K562 (cell line): ENCODE measurements around the gene ZNF23. TPM values are rescaled to one million over a fixed set of nuclear protein-coding genes. Genes with fewer than 3 reads are reported as not detected.

Experiments used
- ADNP ChIP-seq: fragments of 200-800 bp; sonication (Bioruptor generic); IDR thresholded peaks from 2 replicates; pipeline ENCODE4 v1.6.1; 2016; ENCODE audit warnings: missing genetic modification characterization, missing compliant biosample characterization
- DIDO1 ChIP-seq: fragments of 450-650 bp; IDR thresholded peaks from 2 replicates; pipeline ENCODE4 v1.6.1; 2016; ENCODE audit warnings: low read depth, missing biosample characterization, missing genetic modification characterization
- IRF1 ChIP-seq: sonication (generic); formaldehyde crosslinking; IDR thresholded peaks from 2 replicates; pipeline ENCODE4 v1.8.0; 2022; ENCODE audit warnings: missing genetic modification reagents, mild to moderate bottlenecking, borderline replicate concordance
- KDM5B ChIP-seq: fragments of 200-600 bp; sonication (generic); IDR thresholded peaks from 2 replicates; pipeline ENCODE4 v1.6.1; 2012; ENCODE audit warnings: low read depth, mild to moderate bottlenecking, moderate library complexity, low read length, control low read depth, inconsistent platforms; ENCODE audit not compliant: insufficient replicate concordance
- MCM7 ChIP-seq, 2 experiments: fragments of 450-650 bp; IDR thresholded peaks; 2 replicates each; pipeline ENCODE4 v1.6.1; 2016 to 2018
- MED1 ChIP-seq: sonication (generic); formaldehyde crosslinking; IDR thresholded peaks from 2 replicates; pipeline ENCODE4 v1.8.1; 2023; ENCODE audit warnings: missing genetic modification reagents, borderline replicate concordance
- NCOA1 ChIP-seq: fragments of 450-650 bp; IDR thresholded peaks from 2 replicates; pipeline ENCODE4 v1.6.1; 2016; ENCODE audit warnings: low read depth
- RERE ChIP-seq: sonication (generic); formaldehyde crosslinking; IDR thresholded peaks from 2 replicates; pipeline ENCODE4 v1.8.0; 2023; ENCODE audit warnings: missing genetic modification reagents, mild to moderate bottlenecking, borderline replicate concordance
- SMARCC2 ChIP-seq: fragments of 450-650 bp; IDR thresholded peaks from 2 replicates; pipeline ENCODE4 v1.6.1; 2017; ENCODE audit warnings: antibody characterized with exemption, moderate library complexity, mild to moderate bottlenecking, low read depth
- STAG1 ChIP-seq: sonication (generic); formaldehyde crosslinking; IDR thresholded peaks from 2 replicates; pipeline ENCODE4 v1.5.0; 2020; ENCODE audit warnings: missing genetic modification reagents, borderline replicate concordance
- STAT6 ChIP-seq: sonication (generic); formaldehyde crosslinking; IDR thresholded peaks from 2 replicates; pipeline ENCODE4 v1.8.1; 2023; ENCODE audit warnings: mild to moderate bottlenecking, missing genetic modification reagents
- ZC3H8 ChIP-seq: fragments of 450-650 bp; IDR thresholded peaks from 2 replicates; pipeline ENCODE4 v1.6.1; 2017
- ZNF263 ChIP-seq: sonication (generic); formaldehyde crosslinking; IDR thresholded peaks from 2 replicates; pipeline ENCODE4 v1.8.0; 2022; ENCODE audit warnings: mild to moderate bottlenecking, missing genetic modification reagents, borderline replicate concordance
- ZNF445 ChIP-seq: fragments of 250-450 bp; sonication (Bioruptor Pico); IDR thresholded peaks from 2 replicates; pipeline ENCODE4 v1.4.0; 2020; ENCODE audit warnings: low read depth, mild to moderate bottlenecking, moderate library complexity
- ZNF699 ChIP-seq: fragments of 250-450 bp; sonication (Bioruptor Pico); IDR thresholded peaks from 2 replicates; pipeline ENCODE4 v1.8.0; 2021; ENCODE audit warnings: mild to moderate bottlenecking, moderate library complexity; ENCODE audit not compliant: insufficient replicate concordance
- polyA plus RNA-seq, 8 experiments: library from polyadenylated mRNA; depleted of rRNA in 4 of 8; stranded (reverse) in 5 of 8; unstranded in 3 of 8; fragments of >200 nt; fragmentation: Nextera tagmentation in 2 of 8; fragmentation: Illumina TruSeq in 1 of 8; extraction: Ambion mirVana in 2 of 8; extraction: Trizol in 1 of 8; gene quantifications; 2 replicates each; pipeline versions ENCODE4 v1.2.1 to v1.2.3, GENCODE V29; 2011 to 2014; ENCODE audit warnings: inconsistent platforms in 1 of 8, missing spikeins in 1 of 8
- total RNA-seq, 7 experiments: library from RNA; depleted of rRNA in 6 of 7; stranded (reverse); fragments of >200 nt in 6 of 7; fragmentation: Illumina TruSeq in 2 of 7; extraction: Trizol in 2 of 7; gene quantifications; 2 replicates each; pipeline versions ENCODE4 v1.2.1 to v1.2.3, GENCODE V29; 2011 to 2021; ENCODE audit warnings: low replicate concordance in 1 of 7
- TF ChIP-seq, protein P1 (sequence below): IDR thresholded peaks from 2 replicates; pipeline ENCODE4 v1.6.1; 2012; ENCODE audit warnings: low read depth, low read length, improper control_type of control experiment, borderline replicate concordance

The ZNF23 gene
- total and polyA plus RNA-seq, 9 of the 15 experiments (the other 6 are each of a cell fraction or from before 2014, with no cell fraction given) = 4.7 to 13.4 (median 11.2) TPM

- no peak for TF ChIP-seq IRF1 (CRISPR knock-in tag)
- no peak for TF ChIP-seq ZNF445 (CRISPR knock-in tag)
- no peak for TF ChIP-seq SMARCC2
- TF ChIP-seq DIDO1 (tag) = 0 out of 2 replicates have a peak, but pooled peaks have one; percentile 52
- no peak for TF ChIP-seq MED1 (CRISPR knock-in tag)
- TF ChIP-seq ZNF263 (CRISPR knock-in tag) = no peak
- TF ChIP-seq STAG1 (CRISPR knock-in tag) = no peak
- TF ChIP-seq STAT6 (CRISPR knock-in tag) = no peak
- TF ChIP-seq ADNP (tag) = no peak
- peak; percentile 76 for TF ChIP-seq KDM5B
- no peak for TF ChIP-seq MCM7 (IDR thresholded peaks at IDR 0.05)
- no peak for TF ChIP-seq ZC3H8
- TF ChIP-seq, protein P1, sequence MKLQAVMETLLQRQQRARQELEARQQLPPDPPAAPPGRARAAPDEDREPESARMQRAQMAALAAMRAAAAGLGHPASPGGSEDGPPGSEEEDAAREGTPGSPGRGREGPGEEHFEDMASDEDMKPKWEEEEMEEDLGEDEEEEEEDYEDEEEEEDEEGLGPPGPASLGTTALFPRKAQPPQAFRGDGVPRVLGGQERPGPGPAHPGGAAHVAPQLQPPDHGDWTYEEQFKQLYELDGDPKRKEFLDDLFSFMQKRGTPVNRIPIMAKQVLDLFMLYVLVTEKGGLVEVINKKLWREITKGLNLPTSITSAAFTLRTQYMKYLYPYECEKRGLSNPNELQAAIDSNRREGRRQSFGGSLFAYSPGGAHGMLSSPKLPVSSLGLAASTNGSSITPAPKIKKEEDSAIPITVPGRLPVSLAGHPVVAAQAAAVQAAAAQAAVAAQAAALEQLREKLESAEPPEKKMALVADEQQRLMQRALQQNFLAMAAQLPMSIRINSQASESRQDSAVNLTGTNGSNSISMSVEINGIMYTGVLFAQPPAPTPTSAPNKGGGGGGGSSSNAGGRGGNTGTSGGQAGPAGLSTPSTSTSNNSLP = no peak
- TF ChIP-seq NCOA1 = peak; percentile 56; the same call in 1 of the 2 replicates
- TF ChIP-seq ZNF699 (CRISPR knock-in tag) = no peak
- no peak for TF ChIP-seq RERE
Measured at GRCh38 chr16:71484006-71484893, 22.2 kb upstream of the ZNF23 start (continued).
